Measurements from ENCODE around the gene PRMT9.

Gene PRMT9

DNA sequence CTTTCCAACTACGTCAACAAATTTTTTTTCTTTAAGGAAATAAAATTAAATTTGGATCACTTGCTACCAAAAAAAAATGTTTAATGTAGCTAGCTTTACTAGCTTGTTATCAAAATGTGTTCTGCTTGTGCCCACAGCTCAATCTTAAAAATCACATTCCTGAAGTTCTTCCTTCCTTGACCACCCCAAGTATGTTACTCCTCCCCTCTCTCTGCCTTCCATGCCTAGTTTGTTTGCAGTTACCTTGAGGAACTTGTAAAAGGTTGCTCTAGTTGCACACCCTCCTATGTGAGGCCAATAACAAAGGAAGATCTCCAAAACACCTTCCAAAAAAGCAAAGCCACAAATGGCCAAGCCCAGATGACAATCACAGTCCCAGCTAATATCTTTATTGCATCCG lies 86.4 kb downstream of the PRMT9 start:
- no peak overlapping the region for H3K4me3 ChIP-seq (ENCODE audit: control insufficient read depth, low read depth, low read length)
- TF ChIP-seq, protein P1, sequence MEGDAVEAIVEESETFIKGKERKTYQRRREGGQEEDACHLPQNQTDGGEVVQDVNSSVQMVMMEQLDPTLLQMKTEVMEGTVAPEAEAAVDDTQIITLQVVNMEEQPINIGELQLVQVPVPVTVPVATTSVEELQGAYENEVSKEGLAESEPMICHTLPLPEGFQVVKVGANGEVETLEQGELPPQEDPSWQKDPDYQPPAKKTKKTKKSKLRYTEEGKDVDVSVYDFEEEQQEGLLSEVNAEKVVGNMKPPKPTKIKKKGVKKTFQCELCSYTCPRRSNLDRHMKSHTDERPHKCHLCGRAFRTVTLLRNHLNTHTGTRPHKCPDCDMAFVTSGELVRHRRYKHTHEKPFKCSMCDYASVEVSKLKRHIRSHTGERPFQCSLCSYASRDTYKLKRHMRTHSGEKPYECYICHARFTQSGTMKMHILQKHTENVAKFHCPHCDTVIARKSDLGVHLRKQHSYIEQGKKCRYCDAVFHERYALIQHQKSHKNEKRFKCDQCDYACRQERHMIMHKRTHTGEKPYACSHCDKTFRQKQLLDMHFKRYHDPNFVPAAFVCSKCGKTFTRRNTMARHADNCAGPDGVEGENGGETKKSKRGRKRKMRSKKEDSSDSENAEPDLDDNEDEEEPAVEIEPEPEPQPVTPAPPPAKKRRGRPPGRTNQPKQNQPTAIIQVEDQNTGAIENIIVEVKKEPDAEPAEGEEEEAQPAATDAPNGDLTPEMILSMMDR (conservative IDR thresholded peaks at IDR 0.05; ENCODE audit: control insufficient read depth, insufficient read depth, low read depth, low read length): no peak
- no peak for DNase-seq (ENCODE audit: low read depth)

DNA sequence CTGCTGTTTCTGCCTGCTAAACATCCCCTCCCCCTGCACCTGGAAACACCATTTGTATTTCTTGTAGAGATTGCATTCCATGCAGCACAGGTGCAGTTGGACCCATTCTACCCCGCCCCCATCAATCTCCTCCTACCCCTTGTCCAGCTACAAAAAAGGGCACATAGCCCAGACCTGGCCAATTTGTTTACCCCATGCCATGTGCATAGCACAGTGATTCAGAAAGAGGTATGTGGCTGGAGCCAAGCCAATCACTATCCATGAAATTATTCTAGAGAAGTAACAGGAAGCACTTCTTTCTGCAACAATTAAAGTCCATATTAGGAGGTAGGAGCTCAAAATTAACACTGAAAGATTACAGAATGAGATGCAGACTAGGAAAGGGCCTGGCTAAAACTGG lies 87.0 kb downstream of the PRMT9 start:
- TF ChIP-seq, protein P1 (conservative IDR thresholded peaks at IDR 0.05; ENCODE audit: control insufficient read depth, insufficient read depth, low read depth, low read length): no peak
- peak; percentile 75 for DNase-seq (ENCODE audit: low read depth)
- H3K4me3 ChIP-seq (ENCODE audit: control insufficient read depth, low read depth, low read length): no peak overlapping the region

DNA sequence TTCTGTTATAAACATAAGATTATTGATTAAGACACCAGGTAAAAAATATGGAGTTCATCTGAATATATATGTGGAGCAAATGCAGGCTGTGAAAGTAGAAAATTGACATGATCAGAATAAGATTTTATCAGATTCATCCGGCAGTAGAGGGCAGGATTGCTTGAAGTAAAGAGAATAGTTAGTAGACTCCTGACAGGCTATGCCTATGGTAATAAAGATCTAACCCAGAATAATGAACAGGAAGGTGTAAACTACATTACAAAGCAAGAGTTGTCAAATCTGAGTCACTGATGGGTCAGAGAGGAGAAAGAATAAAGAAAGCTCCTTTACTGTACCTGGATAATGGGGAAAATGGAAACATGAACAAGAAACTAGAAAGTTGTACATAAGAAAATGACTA lies 87.6 kb downstream of the PRMT9 start:
- peak; percentile 23 for DNase-seq (ENCODE audit: low read depth)
- TF ChIP-seq, protein P1 (conservative IDR thresholded peaks at IDR 0.05; ENCODE audit: control insufficient read depth, insufficient read depth, low read depth, low read length): peak; percentile 5
- no peak overlapping the region for H3K4me3 ChIP-seq (ENCODE audit: control insufficient read depth, low read depth, low read length)

DNA sequence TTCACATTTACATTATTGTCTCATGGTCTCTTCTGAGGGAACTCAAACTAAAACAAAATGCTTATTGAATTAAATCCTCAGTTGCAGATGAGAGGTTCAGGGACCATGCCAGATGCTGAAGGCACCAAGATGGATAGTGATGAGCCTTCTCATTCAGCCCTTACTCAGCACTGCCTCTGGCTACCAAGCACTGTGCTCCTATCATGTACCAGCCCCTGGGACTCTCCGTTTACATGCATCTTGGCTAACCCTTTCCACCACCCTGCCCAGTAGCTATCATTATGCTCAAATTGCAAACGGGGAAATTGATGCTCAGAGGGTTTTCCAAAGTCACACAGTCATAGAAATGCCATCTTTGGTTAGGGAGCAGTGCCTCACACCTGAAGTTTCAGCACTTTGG lies 89.4 kb downstream of the PRMT9 start:
- H3K4me3 ChIP-seq (ENCODE audit: control insufficient read depth, low read depth, low read length): no peak overlapping the region
- no peak for DNase-seq (ENCODE audit: low read depth)
- TF ChIP-seq, protein P1 (conservative IDR thresholded peaks at IDR 0.05; ENCODE audit: control insufficient read depth, insufficient read depth, low read depth, low read length): no peak

DNA sequence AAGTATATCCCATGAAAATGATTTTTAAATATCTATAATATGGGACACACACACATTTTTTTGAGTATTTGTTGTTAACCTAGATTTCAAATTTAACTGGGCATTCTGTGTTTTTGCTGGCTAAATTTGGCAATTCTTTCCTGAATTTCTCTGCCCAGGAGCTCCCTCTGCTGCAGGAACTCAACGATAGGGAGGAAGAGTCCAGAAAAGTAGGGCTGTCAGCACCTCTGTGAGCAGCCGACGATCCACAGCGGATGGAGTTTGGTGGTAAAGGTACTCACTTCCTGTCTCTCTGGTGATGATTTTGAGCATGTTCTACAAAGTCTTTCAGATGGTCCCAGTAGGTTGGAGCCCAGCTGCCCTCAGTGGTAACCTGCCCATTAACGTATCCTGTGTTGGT lies 89.9 kb downstream of the PRMT9 start:
- no peak overlapping the region for H3K4me3 ChIP-seq (ENCODE audit: control insufficient read depth, low read depth, low read length)
- TF ChIP-seq, protein P1 (conservative IDR thresholded peaks at IDR 0.05; ENCODE audit: control insufficient read depth, insufficient read depth, low read depth, low read length): peak; percentile 17
- no peak for DNase-seq (ENCODE audit: low read depth)

DNA sequence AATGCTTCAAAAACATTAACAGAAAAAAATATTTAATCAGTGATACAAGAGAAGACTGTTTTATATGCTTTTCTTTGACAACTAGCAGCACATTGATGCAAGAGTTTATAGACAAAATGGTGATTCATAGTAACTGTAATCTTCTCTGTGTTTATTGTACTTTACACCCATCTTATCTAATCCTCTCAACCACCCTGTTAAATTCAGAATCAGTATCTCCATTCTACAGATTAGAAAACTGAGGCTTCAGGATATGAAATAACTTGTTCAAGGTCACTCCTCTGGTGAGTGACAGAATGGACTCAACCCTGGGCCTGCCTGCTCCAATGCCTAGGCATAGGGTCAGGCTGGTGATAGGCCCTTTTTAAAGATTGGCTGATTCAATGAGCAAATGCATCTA lies 92.9 kb downstream of the PRMT9 start:
- DNase-seq (ENCODE audit: low read depth): no peak
- no peak overlapping the region for H3K4me3 ChIP-seq (ENCODE audit: control insufficient read depth, low read depth, low read length)

More for the DNA sequence above, 92.9 kb downstream of the PRMT9 start:
- TF ChIP-seq, protein P1 (conservative IDR thresholded peaks at IDR 0.05; ENCODE audit: control insufficient read depth, insufficient read depth, low read depth, low read length): no peak

Measured in fibroblast of mammary gland (primary cell).